Activated T-helper 2 cell treated with anti-CD3 and anti-CD28 coated beads, Interferon-gamma antibody, Interleukin-2, Interleukin-4, amounts not matched to agents 10 μg/mL and 5 μg/mL and 100 μg/mL, durations not matched to agents 14 hours and 24 hours and 36 hours (primary cell): Measurements from ENCODE around the gene MTHFR. TPM values are rescaled to one million over a fixed set of nuclear protein-coding genes. Genes with fewer than 3 reads are reported as not detected.

Experiments used
- DNase-seq: peaks from one replicate; pipeline ENCODE4 v3.0.0; 2021; ENCODE audit warnings: low spot score
- H3K27ac Mint-ChIP-seq: one replicate; pipeline ENCODE4 v1.8.0; 2021; ENCODE audit warnings: mixed read lengths
- H3K27me3 Mint-ChIP-seq: one replicate; pipeline ENCODE4 v1.8.0; 2021; ENCODE audit warnings: low read depth, mixed read lengths
- H3K36me3 Mint-ChIP-seq: one replicate; pipeline ENCODE4 v1.8.0; 2021; ENCODE audit warnings: low read depth, mixed read lengths
- H3K4me1 Mint-ChIP-seq: one replicate; pipeline ENCODE4 v1.8.0; 2021; ENCODE audit warnings: low read depth, mixed read lengths
- H3K4me3 Mint-ChIP-seq: one replicate; pipeline ENCODE4 v1.8.0; 2021; ENCODE audit warnings: low read depth, mild to moderate bottlenecking, moderate library complexity, mixed read lengths
- H3K9me3 Mint-ChIP-seq: one replicate; pipeline ENCODE4 v1.8.0; 2021; ENCODE audit warnings: mixed read lengths
- intact Hi-C: fragments of 100-400 bp; cut with micrococcal nuclease; formaldehyde crosslinking; loops from one replicate; pipeline ENCODE4 v1.15.1; 2023
- total RNA-seq: library from RNA; stranded (reverse); gene quantifications from 2 replicates; pipeline ENCODE4 v1.2.3, GENCODE V29; 2022

Gene MTHFR
- total RNA-seq, 1 donor from 2014 or later = 18.8 TPM

DNA sequence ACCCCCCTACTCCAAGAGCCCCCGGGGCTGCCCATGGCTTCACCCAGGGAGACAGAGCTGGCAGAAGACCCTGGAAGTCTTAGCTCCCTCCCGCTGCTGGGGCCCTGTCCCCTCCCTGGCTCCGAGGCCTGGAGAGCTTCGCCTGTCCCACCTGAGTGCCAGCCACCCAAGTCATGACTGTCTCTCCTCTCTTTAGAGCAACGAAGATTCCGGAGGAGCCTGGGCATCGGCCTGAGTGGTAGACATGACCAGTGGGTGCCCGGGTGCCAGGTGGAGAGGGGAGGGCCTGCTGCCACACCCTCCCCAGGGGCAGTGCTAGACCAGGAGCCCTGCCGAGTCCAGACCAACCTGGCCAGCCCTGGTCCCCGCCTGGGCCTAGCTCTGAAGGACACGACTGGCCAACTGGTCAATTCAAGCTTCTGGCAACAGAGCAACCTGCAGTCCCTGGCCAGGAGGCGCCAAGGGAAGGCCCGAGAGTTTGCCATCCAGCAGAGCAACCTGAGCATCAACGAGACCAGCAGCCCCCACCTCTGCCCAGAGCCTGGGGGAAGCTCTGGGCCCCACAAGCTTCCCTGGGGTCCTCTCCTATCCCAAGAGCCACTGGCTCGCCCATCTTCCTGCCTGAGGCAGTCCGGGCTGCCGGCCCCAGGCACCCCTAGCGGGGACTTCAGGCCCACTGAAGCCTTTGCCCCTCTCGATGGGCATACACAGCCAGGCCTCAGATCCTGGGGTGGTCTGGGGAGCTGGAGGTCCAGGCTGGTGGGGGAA lies 39.9 kb downstream of the MTHFR start:
- intact Hi-C loops = no loop called here
- H3K9me3 Mint-ChIP-seq = no peaks in the 10 kb centered on the region
- no peaks in the 10 kb centered on the region for H3K4me1 Mint-ChIP-seq
- DNase-seq = no peak
- peaks cover 14% of the 10 kb centered on the region for H3K27me3 Mint-ChIP-seq
- no peak overlapping the region for H3K27ac Mint-ChIP-seq
- no peak overlapping the region for H3K4me3 Mint-ChIP-seq
- H3K36me3 Mint-ChIP-seq = no peaks in the 10 kb centered on the region

DNA sequence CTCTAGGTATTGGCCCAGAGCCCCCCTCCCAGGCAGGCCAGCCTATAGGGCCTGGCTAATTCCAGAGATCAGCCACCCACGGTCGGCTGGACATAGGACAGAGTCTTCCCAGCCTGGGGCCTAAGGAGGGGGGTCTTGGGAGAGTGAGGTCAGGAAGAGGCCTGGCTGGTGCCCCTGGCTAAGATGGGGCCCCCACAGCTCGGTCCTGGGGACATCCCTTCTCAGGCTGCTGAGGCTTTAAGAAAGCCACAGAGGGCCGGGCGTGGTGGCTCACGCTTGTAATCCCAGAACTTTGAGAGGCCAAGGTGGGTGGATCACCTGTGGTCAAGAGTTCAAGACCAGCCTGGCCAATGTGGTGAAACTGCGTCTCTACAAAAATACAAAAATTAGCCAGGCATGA lies 41.2 kb downstream of the MTHFR start:
- H3K27ac Mint-ChIP-seq = no peak overlapping the region
- H3K27me3 Mint-ChIP-seq = peaks cover 17% of the 10 kb centered on the region
- no peaks in the 10 kb centered on the region for H3K4me1 Mint-ChIP-seq
- no peak overlapping the region for H3K4me3 Mint-ChIP-seq
- no peaks in the 10 kb centered on the region for H3K9me3 Mint-ChIP-seq
- no peak for DNase-seq
- H3K36me3 Mint-ChIP-seq = no peaks in the 10 kb centered on the region
- intact Hi-C loops = no loop called here

DNA sequence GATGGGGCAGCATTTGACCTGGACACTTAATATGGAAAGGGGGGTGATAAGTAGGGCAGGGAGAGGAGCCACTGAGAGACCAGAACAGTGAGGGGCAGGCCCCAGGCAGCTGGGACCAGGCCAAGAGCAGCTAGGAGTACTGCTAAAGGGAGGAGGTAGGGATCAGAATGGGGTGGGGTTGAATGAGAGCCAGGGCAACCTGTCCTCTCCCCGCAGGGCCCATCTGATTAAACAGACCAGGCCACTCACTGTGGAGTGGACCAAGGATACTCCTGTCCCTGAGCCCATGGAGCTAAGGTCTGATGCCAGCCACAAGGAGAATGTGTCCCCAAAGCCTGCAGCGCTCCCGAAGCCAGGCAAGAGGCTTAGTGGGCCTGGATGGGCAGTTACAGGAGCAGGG lies 41.6 kb downstream of the MTHFR start:
- intact Hi-C loops = no loop called here
- H3K4me3 Mint-ChIP-seq = no peak overlapping the region
- no peaks in the 10 kb centered on the region for H3K36me3 Mint-ChIP-seq
- no peaks in the 10 kb centered on the region for H3K9me3 Mint-ChIP-seq
- no peak for DNase-seq
- peaks cover 17% of the 10 kb centered on the region for H3K27me3 Mint-ChIP-seq
- H3K27ac Mint-ChIP-seq = no peak overlapping the region
- no peaks in the 10 kb centered on the region for H3K4me1 Mint-ChIP-seq

DNA sequence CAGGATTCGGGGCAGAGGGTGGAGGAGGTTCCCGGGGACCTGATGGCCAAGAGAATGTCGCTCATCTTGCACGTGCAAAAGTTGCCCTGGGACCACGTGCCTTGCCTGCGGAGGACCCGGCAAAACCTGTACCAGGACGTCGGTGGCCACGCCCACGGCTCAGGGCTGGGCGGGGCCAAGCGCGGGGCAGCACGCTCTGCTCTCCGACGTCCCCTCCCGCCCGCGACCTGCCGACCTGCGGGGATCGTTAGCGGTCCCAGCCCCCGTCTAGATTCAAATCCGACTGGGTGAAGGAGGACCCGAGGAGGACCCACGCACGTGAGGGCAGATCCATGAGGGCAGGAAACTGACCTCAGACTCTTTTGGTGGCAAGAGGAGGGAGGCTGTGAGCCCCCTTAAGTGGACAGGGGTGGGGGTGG lies 43.8 kb downstream of the MTHFR start, which contains the start of gene C1orf167:
C1orf167 (plus strand) TSS at position 206 of the 419 bp plus-strand sequence. CDS start 2,208 bp downstream, outside the sequence.
- H3K9me3 Mint-ChIP-seq = no peaks in the 10 kb centered on the region
- no peaks in the 10 kb centered on the region for H3K36me3 Mint-ChIP-seq
- no peaks in the 10 kb centered on the region for H3K4me1 Mint-ChIP-seq
- intact Hi-C loops = no loop called here
- peak; percentile 22 for DNase-seq
- H3K27me3 Mint-ChIP-seq = peaks cover 20% of the 10 kb centered on the region
- H3K27ac Mint-ChIP-seq = no peak within 1 kb of the TSS
- no peak within 1 kb of the TSS for H3K4me3 Mint-ChIP-seq

DNA sequence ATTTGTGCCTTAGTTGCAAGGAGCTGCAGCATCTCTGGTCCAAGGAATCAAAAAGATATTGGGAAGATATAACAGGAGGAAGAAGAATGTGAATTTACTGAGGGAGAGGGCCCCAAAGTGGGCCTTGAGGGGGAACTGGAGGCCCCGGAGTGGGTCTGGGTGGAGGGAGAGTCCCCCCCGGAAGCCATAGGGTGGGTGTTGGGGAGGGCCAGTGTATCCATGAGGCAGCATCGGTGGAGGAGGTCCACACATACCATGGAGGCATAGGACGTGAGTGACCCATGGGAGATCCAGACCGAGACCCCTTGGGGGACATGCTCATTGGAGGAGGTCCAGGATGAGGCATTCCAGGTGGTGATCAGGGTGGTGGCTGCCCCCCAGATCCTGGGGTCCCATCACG lies 44.5 kb downstream of the MTHFR start:
- no peak overlapping the region for H3K27ac Mint-ChIP-seq
- no peaks in the 10 kb centered on the region for H3K36me3 Mint-ChIP-seq
- peaks cover 23% of the 10 kb centered on the region for H3K27me3 Mint-ChIP-seq
- no peak overlapping the region for H3K4me3 Mint-ChIP-seq
- H3K9me3 Mint-ChIP-seq = no peaks in the 10 kb centered on the region
- DNase-seq = no peak
- intact Hi-C loops = no loop called here
- H3K4me1 Mint-ChIP-seq = no peaks in the 10 kb centered on the region

DNA sequence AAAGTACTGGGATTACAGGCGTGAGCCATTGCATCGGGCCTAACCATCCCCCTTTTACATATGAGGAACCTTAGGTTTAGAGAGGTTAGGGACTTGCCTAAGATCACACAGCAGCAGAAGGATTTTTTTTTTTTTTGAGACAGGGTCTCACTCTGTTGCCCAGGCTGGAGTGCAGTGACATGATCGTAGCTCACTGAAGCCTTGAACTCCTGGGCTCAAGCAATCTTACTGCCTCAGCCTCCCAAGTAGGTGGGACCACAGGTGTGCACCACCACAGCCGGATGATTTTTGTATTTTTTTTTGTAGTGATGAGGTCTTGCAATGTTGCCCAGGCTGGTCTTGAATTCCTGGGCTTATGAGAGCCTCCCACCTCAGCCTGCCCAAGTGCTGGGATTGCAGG lies 46.0 kb downstream of the MTHFR start:
- Mint-ChIP-seq H3K4me1 (no peaks in the 10 kb centered on the region), H3K9me3 (no peaks in the 10 kb centered on the region), H3K36me3 (no peaks in the 10 kb centered on the region), H3K4me3 (no peak overlapping the region), H3K27ac (no peak overlapping the region), H3K27me3 (peaks cover 27% of the 10 kb centered on the region)
- intact Hi-C loops = no loop called here
- no peak for DNase-seq

DNA sequence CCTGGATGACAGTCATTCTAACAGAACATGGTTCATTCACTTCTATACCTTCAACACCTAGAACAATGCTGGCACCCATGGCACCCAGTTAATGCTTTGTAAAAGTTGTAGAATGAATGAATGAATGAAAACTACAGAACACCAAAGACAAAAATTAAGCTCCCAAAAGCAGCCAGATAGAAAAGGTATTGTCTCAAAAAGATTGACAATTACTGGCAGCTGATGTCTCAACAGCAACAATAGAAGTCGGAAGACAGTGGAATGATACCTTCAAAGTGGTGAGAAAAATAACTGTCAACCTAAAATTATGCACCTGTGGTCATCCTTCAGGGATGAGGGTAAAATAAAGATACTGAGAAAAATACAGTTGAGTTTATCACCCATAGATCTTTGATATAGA lies 48.7 kb downstream of the MTHFR start:
- intact Hi-C loops = no loop called here
- no peak overlapping the region for H3K27ac Mint-ChIP-seq
- no peak overlapping the region for H3K4me3 Mint-ChIP-seq
- no peaks in the 10 kb centered on the region for H3K9me3 Mint-ChIP-seq
- H3K27me3 Mint-ChIP-seq = peaks cover 16% of the 10 kb centered on the region
- H3K4me1 Mint-ChIP-seq = no peaks in the 10 kb centered on the region
- no peaks in the 10 kb centered on the region for H3K36me3 Mint-ChIP-seq
- DNase-seq = no peak

DNA sequence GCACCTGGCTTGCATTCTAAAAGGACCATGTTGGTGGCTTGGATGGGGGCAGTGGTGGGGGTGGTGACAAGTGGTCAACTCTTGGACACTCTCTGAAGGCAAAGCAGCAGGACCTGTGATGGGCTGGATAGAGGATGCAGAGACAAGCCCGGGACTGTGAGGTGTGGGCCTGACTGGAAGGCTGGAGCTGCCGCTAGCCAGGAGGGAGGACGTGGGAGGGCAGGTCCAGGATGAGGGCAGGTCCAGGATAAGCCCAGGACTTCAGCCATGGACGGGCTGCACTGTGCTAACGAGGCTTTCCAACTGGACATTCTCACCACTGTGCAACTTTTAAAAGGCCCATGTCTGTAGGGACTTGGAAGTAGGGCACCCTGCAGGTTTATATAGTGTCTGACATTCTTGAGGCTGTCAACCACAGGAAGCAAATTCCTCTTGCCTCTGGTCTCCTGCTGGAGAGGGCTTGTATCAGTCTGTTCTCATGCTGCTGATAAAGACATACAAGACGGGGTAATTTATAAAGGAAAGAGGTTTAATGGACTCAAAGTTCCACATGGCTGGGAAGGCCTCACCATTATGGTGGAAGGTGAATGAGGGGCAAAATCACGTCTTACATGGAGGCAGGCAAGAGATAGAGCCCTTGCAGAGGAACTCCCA lies 52.1 kb downstream of the MTHFR start:
- peaks cover 6% of the 10 kb centered on the region for H3K36me3 Mint-ChIP-seq
- H3K27me3 Mint-ChIP-seq = peaks cover 10% of the 10 kb centered on the region
- H3K4me1 Mint-ChIP-seq = peaks cover 5% of the 10 kb centered on the region
- no peak for DNase-seq
- no peaks in the 10 kb centered on the region for H3K9me3 Mint-ChIP-seq
- H3K4me3 Mint-ChIP-seq = no peak overlapping the region
- intact Hi-C loops = no loop called here
- H3K27ac Mint-ChIP-seq = no peak overlapping the region

DNA sequence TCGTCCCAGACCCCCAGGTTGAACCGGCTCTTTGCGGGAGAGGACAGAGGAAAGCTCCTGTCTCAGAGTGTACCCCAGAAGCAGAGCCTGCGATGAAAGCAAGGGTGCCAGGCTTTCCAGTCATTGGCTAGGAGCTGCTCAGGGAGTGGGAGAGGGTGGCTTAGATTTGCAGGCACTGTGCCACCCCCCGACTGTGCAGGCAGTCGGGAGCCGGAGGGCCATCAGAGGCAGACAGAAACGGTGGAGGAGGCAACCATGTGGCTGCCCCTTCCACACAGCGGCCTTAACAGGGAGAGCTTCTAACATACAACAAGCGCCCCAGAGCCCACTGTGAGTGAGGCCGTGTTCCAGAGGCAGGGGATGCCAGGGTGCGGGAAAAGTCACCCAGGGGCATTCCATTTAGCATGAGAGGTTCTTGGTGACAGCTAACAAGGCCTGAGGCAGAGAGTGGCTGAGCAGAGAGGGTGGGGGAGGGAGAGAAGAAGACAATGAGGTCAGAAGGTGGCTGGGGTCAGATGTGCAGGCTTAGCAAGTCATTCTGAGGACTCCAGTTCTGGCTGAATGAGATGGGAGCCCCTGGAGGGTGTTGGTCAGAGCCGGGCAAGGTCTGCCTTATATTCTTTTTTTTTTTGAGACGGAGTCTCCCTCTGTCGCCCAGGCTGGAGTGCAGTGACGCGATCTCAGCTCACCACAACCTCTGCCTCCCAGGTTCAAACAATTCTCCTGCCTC lies 53.2 kb downstream of the MTHFR start:
- H3K27ac Mint-ChIP-seq = no peak overlapping the region
- intact Hi-C loops = no loop called here
- H3K4me3 Mint-ChIP-seq = no peak overlapping the region
- peaks cover 6% of the 10 kb centered on the region for H3K36me3 Mint-ChIP-seq
- no peak for DNase-seq
- no peaks in the 10 kb centered on the region for H3K9me3 Mint-ChIP-seq
- peaks cover 5% of the 10 kb centered on the region for H3K4me1 Mint-ChIP-seq
- H3K27me3 Mint-ChIP-seq = peaks cover 7% of the 10 kb centered on the region

DNA sequence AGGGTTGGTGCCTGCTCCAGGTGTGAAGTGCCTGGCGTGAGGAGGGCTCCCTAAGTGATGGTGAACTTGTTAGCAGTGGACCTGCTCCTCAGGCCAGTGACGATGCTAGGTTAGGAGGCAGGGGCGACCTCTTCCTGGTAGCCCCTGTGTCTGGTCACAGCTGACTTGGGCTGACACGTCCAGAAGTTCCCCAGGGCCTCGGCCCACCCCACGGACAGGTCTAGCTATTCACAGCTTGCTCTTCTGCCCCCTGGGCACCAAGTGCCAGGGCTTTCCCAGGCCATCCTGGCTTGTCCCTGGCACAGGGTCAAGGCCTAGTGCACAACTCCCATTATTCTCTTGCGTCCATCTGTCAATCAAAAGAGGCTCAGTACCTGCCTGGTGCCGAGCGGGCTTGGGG lies 54.7 kb downstream of the MTHFR start:
- intact Hi-C loops = no loop called here
- H3K27me3 Mint-ChIP-seq = peaks cover 3% of the 10 kb centered on the region

DNA sequence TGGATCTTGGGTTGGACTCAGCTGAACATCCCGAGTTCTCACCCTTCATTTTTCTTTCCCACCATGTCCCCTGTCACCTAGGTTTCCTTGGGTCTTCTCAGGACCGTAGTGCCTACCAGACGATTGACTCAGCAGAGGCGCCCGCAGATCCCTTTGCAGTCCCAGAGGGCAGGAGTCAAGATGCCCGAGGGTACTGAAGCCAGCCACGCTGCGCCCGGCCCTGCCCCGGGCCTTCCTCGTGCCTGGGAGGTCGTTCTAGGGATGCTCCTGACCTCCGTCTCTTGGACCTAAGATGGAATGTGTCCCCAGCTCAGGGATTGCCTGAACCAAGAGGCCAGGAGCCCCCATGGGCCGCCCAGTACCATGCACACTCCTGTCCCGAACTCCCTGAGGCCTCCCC lies 55.8 kb downstream of the MTHFR start:
- no peak for DNase-seq
- Mint-ChIP-seq H3K4me3 (no peak overlapping the region), H3K4me1 (peaks cover 10% of the 10 kb centered on the region), H3K36me3 (peaks cover 19% of the 10 kb centered on the region), H3K9me3 (no peaks in the 10 kb centered on the region), H3K27ac (no peak overlapping the region), H3K27me3 (no peaks in the 10 kb centered on the region)
- intact Hi-C loops = no loop called here

More for the DNA sequence above, 54.7 kb downstream of the MTHFR start:
- H3K4me3 Mint-ChIP-seq = no peak overlapping the region
- no peak for DNase-seq
- H3K27ac Mint-ChIP-seq = no peak overlapping the region
- no peaks in the 10 kb centered on the region for H3K9me3 Mint-ChIP-seq
- H3K4me1 Mint-ChIP-seq = peaks cover 5% of the 10 kb centered on the region
- peaks cover 11% of the 10 kb centered on the region for H3K36me3 Mint-ChIP-seq

DNA sequence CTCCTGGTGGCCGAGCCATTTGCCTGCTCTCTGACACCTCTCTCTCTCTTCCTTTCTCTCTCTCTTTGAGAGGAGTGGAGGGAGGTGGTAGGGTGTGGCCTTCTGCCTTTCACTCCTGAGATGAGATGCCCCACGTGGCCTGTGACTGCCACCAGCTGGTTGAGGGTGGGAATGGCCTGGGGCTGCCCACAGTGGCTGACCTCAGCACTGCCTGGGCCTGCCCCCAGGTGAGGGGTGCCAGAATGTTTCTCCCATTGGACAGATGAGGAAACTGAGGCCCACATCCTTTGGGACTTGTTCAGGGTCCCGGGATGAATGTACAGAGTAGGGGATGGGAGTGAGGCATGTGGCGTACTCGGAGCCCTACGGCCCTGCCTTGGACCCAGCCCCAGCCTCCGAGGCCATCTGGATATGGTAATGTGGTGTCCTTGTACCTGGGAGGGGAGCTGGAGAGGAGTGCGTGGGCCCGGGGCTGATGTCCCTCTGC lies 56.5 kb downstream of the MTHFR start:
- intact Hi-C loops = no loop called here
- Mint-ChIP-seq H3K9me3 (no peaks in the 10 kb centered on the region), H3K27ac (no peak overlapping the region), H3K27me3 (no peaks in the 10 kb centered on the region), H3K4me1 (peaks cover 10% of the 10 kb centered on the region), H3K36me3 (peaks cover 19% of the 10 kb centered on the region), H3K4me3 (no peak overlapping the region)
- peak; percentile 15 for DNase-seq
